AG04449 (cell line): Measurements from ENCODE around the gene NDUFA7.
"Not testable (repeated sequence)": the region's sequence is repeated elsewhere in the genome, so short reads cannot be mapped to it uniquely, and the experiment has no call there.

ENCODE experiments used
- CTCF ChIA-PET: fragments of 350-600 bp; formaldehyde crosslinking; extraction: SDS; loops from one replicate; lab custom pipeline; 2021; ENCODE audit warnings: antibody characterized with exemption; lab: Yijun Ruan, JAX
- POLR2A ChIA-PET: fragments of 400-600, 350-600 bp; formaldehyde crosslinking; extraction: SDS; loops from one replicate; lab custom pipeline; 2020; ENCODE audit warnings: antibody characterized with exemption, inconsistent platforms; lab: Yijun Ruan, JAX
- DNase-seq: peaks from one replicate; pipeline ENCODE4 v3.0.0-alpha.2; 2010; ENCODE audit warnings: low read depth, low spot score
- H3K4me3 ChIP-seq: 2 replicates; pipeline ENCODE4 v1.5.1; 2011; ENCODE audit warnings: low read depth, mild to moderate bottlenecking, control low read depth, low read length
- TF ChIP-seq, protein P1 (sequence below): IDR thresholded peaks from one replicate; pipeline ENCODE4 v1.5.1; 2011; ENCODE audit warnings: mild to moderate bottlenecking, moderate library complexity, low read length, control low read depth, inconsistent platforms; ENCODE audit not compliant: insufficient read depth; ENCODE audit errors: missing control alignments

Gene NDUFA7

DNA sequence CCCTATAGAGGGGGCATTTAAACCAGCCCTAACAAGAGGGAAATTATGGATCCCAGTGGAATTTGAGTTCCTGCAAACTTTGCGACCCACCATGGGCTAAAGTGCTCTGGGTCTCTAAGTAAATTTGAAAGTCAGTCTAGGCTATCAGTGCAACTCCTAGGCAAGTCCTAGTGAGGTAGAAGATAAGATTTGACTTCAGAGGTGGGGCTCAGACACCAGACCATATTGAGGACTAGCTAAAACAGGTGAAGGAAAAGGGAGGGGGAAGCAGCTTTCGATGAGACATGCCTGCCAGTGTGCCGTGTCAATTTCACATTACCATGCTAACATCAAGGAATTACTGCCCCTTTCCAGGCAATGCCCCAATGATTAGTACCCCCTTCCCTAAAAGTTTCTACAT is 51.5 kb downstream of the NDUFA7 start:
- TF ChIP-seq, protein P1, sequence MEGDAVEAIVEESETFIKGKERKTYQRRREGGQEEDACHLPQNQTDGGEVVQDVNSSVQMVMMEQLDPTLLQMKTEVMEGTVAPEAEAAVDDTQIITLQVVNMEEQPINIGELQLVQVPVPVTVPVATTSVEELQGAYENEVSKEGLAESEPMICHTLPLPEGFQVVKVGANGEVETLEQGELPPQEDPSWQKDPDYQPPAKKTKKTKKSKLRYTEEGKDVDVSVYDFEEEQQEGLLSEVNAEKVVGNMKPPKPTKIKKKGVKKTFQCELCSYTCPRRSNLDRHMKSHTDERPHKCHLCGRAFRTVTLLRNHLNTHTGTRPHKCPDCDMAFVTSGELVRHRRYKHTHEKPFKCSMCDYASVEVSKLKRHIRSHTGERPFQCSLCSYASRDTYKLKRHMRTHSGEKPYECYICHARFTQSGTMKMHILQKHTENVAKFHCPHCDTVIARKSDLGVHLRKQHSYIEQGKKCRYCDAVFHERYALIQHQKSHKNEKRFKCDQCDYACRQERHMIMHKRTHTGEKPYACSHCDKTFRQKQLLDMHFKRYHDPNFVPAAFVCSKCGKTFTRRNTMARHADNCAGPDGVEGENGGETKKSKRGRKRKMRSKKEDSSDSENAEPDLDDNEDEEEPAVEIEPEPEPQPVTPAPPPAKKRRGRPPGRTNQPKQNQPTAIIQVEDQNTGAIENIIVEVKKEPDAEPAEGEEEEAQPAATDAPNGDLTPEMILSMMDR: no peak
- CTCF ChIA-PET: interaction anchor here (0.7 to 1.9 kb wide), 11 partner anchors 9 to 372 kb away, joined by 3 to 7 read pairs (median 4); no protein-coding TSS in a partner anchor
- H3K4me3 ChIP-seq: no peak overlapping the region
- no peak for DNase-seq
- POLR2A ChIA-PET: no interaction called here

DNA sequence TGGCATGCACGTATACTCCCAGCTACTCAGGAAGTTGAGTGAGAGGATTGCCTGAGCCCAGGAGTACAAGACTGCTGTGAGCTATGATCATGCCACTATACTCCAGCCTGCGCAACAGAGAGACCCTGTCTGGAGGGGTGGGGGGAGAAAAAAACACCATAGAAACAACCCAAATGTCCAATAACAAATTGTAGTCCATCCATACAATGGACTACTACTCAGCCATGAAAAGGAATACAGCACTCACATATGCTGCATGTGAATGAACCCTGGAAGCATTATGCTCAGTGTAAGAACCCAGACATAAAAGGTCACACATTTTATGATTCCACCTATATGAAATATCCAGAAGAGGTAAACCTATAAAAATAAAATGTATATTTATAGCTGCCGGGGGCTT is 55.3 kb downstream of the NDUFA7 start:
- CTCF ChIA-PET: no interaction called here
- POLR2A ChIA-PET: no interaction called here
- no peak overlapping the region for H3K4me3 ChIP-seq
- no peak for DNase-seq
- TF ChIP-seq, protein P1: no peak

DNA sequence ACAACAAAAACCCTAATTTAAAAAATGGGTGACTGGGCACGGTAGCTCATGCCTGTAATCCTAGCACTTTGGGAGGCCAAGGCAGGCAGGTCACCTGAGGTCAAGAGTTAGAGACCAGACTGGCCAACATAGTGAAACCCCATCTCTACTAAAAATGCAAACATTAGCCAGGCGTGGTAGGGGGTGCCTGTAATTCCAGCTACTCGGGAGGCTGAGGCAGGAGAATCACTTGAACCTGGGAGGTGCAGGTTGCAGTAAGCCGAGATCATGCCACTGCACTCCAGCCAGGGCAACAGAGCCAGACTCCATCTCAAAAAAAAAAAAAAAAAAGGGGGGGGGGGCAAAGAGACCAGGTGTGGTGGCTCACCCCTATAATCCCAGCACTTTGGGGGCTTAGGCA is 56.9 kb downstream of the NDUFA7 start:
- DNase-seq, H3K4me3 ChIP-seq: not testable (repeated sequence)
- CTCF ChIA-PET: interaction anchor here (1.2 to 1.3 kb wide), 2 partner anchors 11 to 21 kb away, joined by 3 to 4 read pairs; no protein-coding TSS in a partner anchor
- POLR2A ChIA-PET: interaction anchor here (0.6 kb wide), 1 partner anchor 332 kb away, joined by 4 read pairs; no protein-coding TSS in a partner anchor

DNA sequence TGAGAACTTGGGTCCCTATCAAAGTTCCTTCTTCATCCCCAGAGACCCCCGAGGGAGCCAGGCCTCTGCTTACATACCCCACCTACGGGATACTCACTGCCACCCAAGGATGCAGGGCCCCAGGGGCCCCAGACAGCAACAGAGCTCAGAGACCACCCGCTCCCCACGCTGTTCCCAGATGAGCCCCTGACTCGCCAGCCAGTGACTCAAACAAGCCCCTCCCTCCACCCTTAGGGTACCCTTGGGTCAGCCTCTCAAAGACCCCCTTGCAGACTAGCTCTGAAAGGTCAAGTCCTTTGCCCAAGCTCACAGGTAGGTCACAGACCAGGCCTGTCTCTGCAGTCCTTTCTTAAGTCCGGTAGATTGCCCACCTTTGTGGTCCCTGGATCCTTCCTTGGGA is 58.7 kb downstream of the NDUFA7 start:
- ChIA-PET POLR2A (no interaction called here), CTCF (interaction anchor here (0.7 to 1.9 kb wide), 3 partner anchors 12 to 318 kb away, joined by 3 to 8 read pairs (median 6); partner anchors contain the start of gene TIMM44)
- TF ChIP-seq, protein P1: no peak
- H3K4me3 ChIP-seq: no peak overlapping the region
- DNase-seq: no peak

DNA sequence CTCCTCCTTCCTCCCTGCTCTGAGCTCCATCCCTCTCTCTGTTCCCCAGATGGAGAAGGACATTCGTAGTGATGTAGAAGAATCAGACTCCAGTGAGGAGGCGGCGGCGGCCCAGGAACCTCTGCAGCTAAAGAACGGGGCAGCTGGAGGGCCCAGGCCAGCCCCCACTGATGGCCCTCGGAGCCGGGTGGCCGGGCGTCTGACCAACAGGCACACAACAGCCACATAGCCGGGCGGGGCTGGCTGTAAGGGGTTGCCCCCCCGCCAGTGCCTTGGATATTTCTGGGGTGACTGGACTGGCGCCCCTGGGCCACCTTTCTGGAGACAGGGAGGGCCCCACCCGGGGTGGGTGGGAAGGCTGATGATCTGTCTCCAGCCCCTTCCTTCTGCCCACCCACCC is 59.3 kb downstream of the NDUFA7 start:
- ChIA-PET CTCF (interaction anchor here (1.4 to 1.9 kb wide), 2 partner anchors 11 to 318 kb away, joined by 6 to 8 read pairs; partner anchors contain the start of gene TIMM44), POLR2A (no interaction called here)
- TF ChIP-seq, protein P1: no peak
- no peak overlapping the region for H3K4me3 ChIP-seq
- no peak for DNase-seq

DNA sequence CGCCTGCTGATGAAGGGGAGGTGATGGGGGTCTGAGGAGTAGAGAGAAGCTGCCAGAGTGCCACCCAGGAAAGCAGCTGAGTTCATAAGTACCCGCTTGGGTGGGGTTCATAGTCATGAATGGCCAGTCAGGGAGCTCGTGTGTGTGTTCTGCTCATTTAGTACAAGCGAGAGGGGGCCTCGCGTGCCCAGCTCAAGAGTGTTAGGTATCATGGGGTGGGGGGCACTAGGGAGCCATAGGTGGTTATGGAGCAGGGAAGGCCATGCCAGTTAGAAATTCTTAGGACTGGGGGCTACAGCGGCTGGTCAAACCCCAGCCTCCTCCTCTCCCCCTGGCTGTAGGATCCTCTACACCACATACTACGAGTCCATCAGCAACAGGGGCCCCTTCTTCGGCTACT is 59.8 kb downstream of the NDUFA7 start:
- TF ChIP-seq, protein P1: no peak
- POLR2A ChIA-PET: no interaction called here
- DNase-seq: no peak
- no peak overlapping the region for H3K4me3 ChIP-seq
- CTCF ChIA-PET: interaction anchor here (0.7 to 2.0 kb wide), 4 partner anchors 8 to 317 kb away, joined by 3 to 8 read pairs (median 6); partner anchors contain the start of gene TIMM44
